ENCODE data around the gene DAGLA.

DNA sequence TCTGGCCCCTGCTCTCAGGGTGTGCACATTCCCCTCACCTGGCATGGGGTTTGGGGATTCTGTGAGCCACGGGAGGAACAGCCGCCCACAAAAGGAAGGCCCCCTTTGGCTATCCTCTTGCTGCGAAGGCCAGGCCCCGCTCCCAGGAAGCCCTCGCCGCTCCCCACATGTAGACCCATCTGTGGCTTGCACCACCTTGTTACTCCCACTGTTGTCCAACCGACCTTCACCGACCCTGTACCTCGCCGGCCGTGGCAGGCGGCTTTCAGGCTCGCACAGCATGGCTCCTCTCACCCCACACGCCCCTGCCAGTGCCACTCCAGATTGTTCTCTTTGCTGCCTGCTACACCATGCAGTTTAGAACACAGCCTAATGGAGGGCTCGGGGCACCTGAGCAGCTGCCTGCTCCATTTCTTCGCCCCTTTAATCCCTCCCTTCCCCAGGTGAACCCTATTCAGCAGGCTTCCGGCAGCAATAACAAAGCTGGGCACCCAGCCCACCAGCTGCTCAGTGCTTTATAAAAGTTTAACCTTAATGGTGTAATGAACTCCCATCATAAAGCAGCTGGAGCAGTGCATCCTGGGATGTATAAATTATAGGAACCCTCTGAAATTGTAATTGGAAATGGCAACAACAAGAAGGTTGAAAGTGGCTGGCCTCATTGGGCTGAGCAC, 10.7 kb downstream of the DAGLA start:
- TF ChIP-seq, protein P1, sequence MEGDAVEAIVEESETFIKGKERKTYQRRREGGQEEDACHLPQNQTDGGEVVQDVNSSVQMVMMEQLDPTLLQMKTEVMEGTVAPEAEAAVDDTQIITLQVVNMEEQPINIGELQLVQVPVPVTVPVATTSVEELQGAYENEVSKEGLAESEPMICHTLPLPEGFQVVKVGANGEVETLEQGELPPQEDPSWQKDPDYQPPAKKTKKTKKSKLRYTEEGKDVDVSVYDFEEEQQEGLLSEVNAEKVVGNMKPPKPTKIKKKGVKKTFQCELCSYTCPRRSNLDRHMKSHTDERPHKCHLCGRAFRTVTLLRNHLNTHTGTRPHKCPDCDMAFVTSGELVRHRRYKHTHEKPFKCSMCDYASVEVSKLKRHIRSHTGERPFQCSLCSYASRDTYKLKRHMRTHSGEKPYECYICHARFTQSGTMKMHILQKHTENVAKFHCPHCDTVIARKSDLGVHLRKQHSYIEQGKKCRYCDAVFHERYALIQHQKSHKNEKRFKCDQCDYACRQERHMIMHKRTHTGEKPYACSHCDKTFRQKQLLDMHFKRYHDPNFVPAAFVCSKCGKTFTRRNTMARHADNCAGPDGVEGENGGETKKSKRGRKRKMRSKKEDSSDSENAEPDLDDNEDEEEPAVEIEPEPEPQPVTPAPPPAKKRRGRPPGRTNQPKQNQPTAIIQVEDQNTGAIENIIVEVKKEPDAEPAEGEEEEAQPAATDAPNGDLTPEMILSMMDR (IDR thresholded peaks at IDR 0.05), result no peak
- TF ChIP-seq POLR2A (IDR thresholded peaks at IDR 0.05), result no peak
